Endothelial cell of umbilical vein (primary cell): ENCODE results near the gene TH.

ENCODE experiments used
- CTCF ChIP-seq, 2 donors: IDR thresholded peaks; 1 replicate in 1 of 2; 2 replicates in 1 of 2; pipeline ENCODE4 v1.5.1; 2011; ENCODE audit warnings: low read length in 2 of 2, mild to moderate bottlenecking in 2 of 2, moderate library complexity in 2 of 2, control low read depth in 1 of 2, inconsistent platforms in 1 of 2, low read depth in 1 of 2; ENCODE audit not compliant: insufficient read depth in 1 of 2; ENCODE audit errors: extremely low read depth in 1 of 2
- EZH2 ChIP-seq: IDR thresholded peaks from 2 replicates; pipeline ENCODE4 v1.6.1; 2012; ENCODE audit warnings: borderline replicate concordance, low read depth, mild to moderate bottlenecking, moderate library complexity, low read length, inconsistent platforms; ENCODE audit not compliant: severe bottlenecking
- JUN ChIP-seq: IDR thresholded peaks from 2 replicates; pipeline ENCODE4 v1.6.1; 2011; ENCODE audit warnings: borderline replicate concordance, low read depth; ENCODE audit not compliant: insufficient read length, insufficient read depth
- MAX ChIP-seq: IDR thresholded peaks from 2 replicates; pipeline ENCODE4 v1.6.1; 2011; ENCODE audit not compliant: insufficient read depth, insufficient read length
- MYC ChIP-seq: IDR thresholded peaks from one replicate; pipeline ENCODE4 v1.6.1; 2011; ENCODE audit warnings: mild to moderate bottlenecking, low read depth, low read length
- POLR2A ChIP-seq: IDR thresholded peaks from 2 replicates; pipeline ENCODE4 v1.6.1; 2012; ENCODE audit warnings: low read depth, mild to moderate bottlenecking, control low read depth, low read length
- POLR2AphosphoS5 ChIP-seq: IDR thresholded peaks from 2 replicates; pipeline ENCODE4 v1.6.1; 2012; ENCODE audit warnings: low read depth, mild to moderate bottlenecking, control low read depth, low read length, moderate library complexity; ENCODE audit not compliant: insufficient read depth

DNA sequence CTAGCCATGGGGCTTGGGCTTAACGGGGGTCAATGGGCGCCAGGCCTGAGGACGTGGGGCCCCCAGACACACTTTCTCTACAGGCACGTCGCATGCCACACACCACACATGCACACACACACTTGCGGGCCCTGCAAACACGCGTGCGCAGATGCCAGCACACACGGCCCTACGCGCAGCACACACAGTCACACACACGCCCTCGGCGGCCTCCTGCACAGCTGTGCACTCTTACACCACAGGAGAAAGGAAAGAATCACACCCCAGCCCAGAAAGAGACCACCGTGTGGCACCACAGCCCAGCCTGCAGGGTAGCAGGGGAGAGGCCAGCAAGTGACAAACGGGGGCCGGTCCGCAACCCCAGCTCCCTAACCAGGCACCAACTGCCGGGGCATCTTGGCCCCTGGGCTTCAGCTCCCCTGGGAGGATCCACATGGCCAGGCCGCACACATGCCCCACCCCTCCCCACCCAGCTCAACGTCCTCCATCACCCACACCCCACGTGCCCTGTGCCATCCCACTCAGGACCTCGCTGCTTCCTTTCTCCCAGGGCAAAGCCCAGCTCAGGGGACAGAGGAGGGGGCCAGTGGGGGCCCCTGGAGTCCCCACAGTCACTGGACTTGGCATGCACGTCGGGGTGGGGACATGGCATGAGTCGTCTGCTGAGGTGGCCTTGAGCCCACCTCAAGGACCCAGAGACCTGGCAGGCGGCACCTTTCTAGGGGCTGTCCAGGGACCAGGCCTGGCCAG lies 26.3 kb upstream of the TH start:
- TF ChIP-seq CTCF (IDR thresholded peaks at IDR 0.05; ENCODE audit: extremely low read depth in 1 of 2, insufficient read depth in 1 of 2, low read depth in 1 of 2, low read length in 2 of 2) = no peak
- no peak for TF ChIP-seq POLR2AphosphoS5
- TF ChIP-seq EZH2 = no peak
- TF ChIP-seq MYC = no peak
- TF ChIP-seq MAX = no peak
- TF ChIP-seq POLR2A = no peak
- TF ChIP-seq JUN = no peak
